Measurements from ENCODE around the gene SERINC5. TPM values are rescaled to one million over a fixed set of nuclear protein-coding genes. Genes with fewer than 3 reads are reported as not detected.

SERINC5 gene
- total RNA-seq, 4 donors from 2014 or later = 6.5 to 9.3 (median 8.8) TPM

DNA sequence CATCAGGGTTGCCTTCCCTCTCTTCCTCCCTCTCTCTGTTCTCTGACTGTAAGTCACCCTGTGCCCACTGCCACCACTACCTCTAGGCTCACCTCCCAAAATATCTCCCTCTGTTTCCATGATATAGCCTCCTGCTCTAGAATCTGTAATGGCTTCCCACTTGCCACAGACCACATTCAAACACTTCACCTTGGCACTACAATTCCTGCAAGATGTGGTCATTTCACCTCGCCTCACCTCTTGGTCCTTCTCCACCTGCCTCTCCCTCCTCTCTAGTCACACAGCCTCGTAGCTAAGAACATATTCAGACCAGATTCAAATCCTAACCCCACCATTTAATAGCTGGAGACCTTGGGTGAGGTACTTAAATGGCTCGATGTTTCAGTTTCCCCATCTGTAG is 56.9 kb downstream of the SERINC5 start:
- TF ChIP-seq POLR2A (IDR thresholded peaks at IDR 0.05) (no peak), EP300 (IDR thresholded peaks at IDR 0.05) (no peak), POLR2AphosphoS5 (IDR thresholded peaks at IDR 0.05) (no peak)
- TF ChIP-seq, protein P1, sequence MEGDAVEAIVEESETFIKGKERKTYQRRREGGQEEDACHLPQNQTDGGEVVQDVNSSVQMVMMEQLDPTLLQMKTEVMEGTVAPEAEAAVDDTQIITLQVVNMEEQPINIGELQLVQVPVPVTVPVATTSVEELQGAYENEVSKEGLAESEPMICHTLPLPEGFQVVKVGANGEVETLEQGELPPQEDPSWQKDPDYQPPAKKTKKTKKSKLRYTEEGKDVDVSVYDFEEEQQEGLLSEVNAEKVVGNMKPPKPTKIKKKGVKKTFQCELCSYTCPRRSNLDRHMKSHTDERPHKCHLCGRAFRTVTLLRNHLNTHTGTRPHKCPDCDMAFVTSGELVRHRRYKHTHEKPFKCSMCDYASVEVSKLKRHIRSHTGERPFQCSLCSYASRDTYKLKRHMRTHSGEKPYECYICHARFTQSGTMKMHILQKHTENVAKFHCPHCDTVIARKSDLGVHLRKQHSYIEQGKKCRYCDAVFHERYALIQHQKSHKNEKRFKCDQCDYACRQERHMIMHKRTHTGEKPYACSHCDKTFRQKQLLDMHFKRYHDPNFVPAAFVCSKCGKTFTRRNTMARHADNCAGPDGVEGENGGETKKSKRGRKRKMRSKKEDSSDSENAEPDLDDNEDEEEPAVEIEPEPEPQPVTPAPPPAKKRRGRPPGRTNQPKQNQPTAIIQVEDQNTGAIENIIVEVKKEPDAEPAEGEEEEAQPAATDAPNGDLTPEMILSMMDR (IDR thresholded peaks at IDR 0.05) = no peak
- H3K9me3 ChIP-seq = no peaks in the 10 kb centered on the region
- 89 to 90% methylated on average over 2 to 3 of the region's 3 CpGs for WGBS, 2 donors (ENCODE audit: low coverage in 1 of 2)
- H3K4me3 ChIP-seq = no peak overlapping the region
- no peaks in the 10 kb centered on the region for H3K27me3 ChIP-seq
- H3K27ac ChIP-seq = peak overlapping the region in 3 of 4 donors; percentile 22 to 27 (median 25)
- no peak for ATAC-seq
- H3K36me3 ChIP-seq = peaks cover 0 to 24% of the 10 kb centered on the region in 2 donors
- H3K4me1 ChIP-seq = peaks cover 2 to 23% (median 18%) of the 10 kb centered on the region in 3 donors

DNA sequence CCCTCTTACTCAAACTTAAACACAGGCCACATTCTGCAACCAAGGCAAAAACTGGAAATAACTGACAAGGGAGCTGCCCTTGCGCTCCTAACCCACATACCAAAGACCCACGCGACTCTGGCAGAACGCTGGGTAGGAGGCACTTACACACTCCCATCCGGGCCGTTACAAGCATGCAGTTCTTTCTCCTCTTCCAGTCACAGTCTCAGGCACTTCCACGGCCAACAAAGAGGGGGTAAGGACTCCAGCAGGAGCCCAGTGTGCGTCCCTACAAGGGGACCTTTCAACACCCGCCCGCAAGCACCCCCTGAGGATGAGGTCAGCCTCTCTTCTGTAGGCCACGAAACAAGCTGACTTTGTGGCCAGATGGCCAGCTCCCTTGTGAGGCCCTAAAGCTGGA is 57.4 kb downstream of the SERINC5 start:
- Histone ChIP-seq H3K27me3 (no peaks in the 10 kb centered on the region), H3K36me3 (peaks cover 0 to 24% of the 10 kb centered on the region in 2 donors), H3K27ac (peak overlapping the region in 3 of 4 donors; percentile 22 to 27 (median 25)), H3K4me3 (no peak overlapping the region), H3K9me3 (no peaks in the 10 kb centered on the region), H3K4me1 (peaks cover 6 to 29% (median 23%) of the 10 kb centered on the region in 3 donors)
- TF ChIP-seq EP300 (IDR thresholded peaks at IDR 0.05) = no peak
- no peak for TF ChIP-seq POLR2AphosphoS5 (IDR thresholded peaks at IDR 0.05)
- TF ChIP-seq, protein P1 (IDR thresholded peaks at IDR 0.05) = no peak
- no peak for TF ChIP-seq POLR2A (IDR thresholded peaks at IDR 0.05)
- 69 to 70% methylated on average over 2 to 5 of the region's 11 CpGs for WGBS, 2 donors (ENCODE audit: low coverage in 1 of 2)
- ATAC-seq = peak; percentile 36

GRCh38 chr5:80195837-80196400 is 59.9 kb downstream of the SERINC5 start:
- peaks cover 0 to 7% of the 10 kb centered on the region in 2 donors for H3K36me3 ChIP-seq
- peaks cover 10 to 53% (median 36%) of the 10 kb centered on the region in 3 donors for H3K4me1 ChIP-seq
- no peak overlapping the region for H3K4me3 ChIP-seq
- TF ChIP-seq POLR2A (IDR thresholded peaks at IDR 0.05) = no peak
- TF ChIP-seq, protein P1 (IDR thresholded peaks at IDR 0.05) = no peak
- TF ChIP-seq POLR2AphosphoS5 (IDR thresholded peaks at IDR 0.05) = no peak
- no peak for TF ChIP-seq EP300 (IDR thresholded peaks at IDR 0.05)
- no peak overlapping the region for H3K27ac ChIP-seq
- 67 to 76% methylated on average over 2 to 6 of the region's 6 CpGs for WGBS, 2 donors (ENCODE audit: low coverage in 1 of 2)
- no peaks in the 10 kb centered on the region for H3K9me3 ChIP-seq
- H3K27me3 ChIP-seq = no peaks in the 10 kb centered on the region
- ATAC-seq = no peak

DNA sequence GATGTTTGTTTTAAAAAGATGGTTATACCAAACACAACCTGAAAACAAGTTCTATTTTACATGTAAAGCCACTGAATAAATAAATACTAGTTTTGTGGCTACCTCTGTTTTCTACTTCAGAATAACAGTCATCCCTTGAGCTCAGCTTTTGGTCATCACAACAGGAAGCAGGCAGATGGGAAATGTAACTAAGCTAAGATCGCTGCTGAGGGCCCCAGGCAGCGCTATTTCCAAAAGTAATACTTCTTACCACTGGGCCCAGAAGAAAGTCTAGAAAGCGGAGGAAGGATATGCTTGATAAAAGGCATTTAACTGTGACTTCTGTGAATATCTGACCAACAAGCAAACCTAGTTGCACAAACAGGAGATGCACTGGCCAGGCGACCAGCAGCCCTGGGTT is 61.4 kb downstream of the SERINC5 start:
- H3K27ac ChIP-seq = peak overlapping the region in 3 of 4 donors; percentile 69 to 76 (median 72)
- ATAC-seq = no peak
- peaks cover 0 to 4% of the 10 kb centered on the region in 2 donors for H3K36me3 ChIP-seq
- H3K4me3 ChIP-seq = no peak overlapping the region
- no peaks in the 10 kb centered on the region for H3K27me3 ChIP-seq
- H3K9me3 ChIP-seq = no peaks in the 10 kb centered on the region
- H3K4me1 ChIP-seq = peaks cover 10 to 53% (median 36%) of the 10 kb centered on the region in 3 donors
- no peak for TF ChIP-seq POLR2AphosphoS5 (IDR thresholded peaks at IDR 0.05)
- TF ChIP-seq EP300 (IDR thresholded peaks at IDR 0.05) = no peak
- TF ChIP-seq POLR2A (IDR thresholded peaks at IDR 0.05) = no peak
- WGBS, 2 donors (ENCODE audit: low coverage in 1 of 2) = 74% methylated on average over 4 of the region's 4 CpGs; no CpG with 5 or more reads in 1 of the 2 donors

DNA sequence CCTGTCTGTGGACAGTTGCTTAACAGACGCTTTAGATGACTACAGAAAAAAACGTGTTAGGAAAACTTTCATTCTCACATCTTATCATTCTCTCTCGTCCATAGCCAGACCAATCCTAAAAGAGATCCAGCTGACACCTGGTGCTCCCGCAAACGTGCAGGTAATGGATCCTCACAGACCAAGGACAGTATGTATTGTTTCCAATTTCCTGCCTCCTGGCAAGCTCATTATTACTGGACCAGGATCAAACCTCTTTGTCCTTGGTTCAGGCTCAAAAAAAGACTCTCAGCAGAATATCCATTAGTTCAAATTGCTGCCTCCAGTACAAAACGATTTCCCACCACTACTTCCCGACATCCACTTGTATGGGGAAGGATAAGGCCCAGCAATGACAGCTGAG is 62.4 kb downstream of the SERINC5 start:
- H3K9me3 ChIP-seq = no peaks in the 10 kb centered on the region
- H3K27ac ChIP-seq = peak overlapping the region; percentile 54 to 76 (median 70)
- peaks cover 0 to 1% of the 10 kb centered on the region in 2 donors for H3K36me3 ChIP-seq
- no peak for ATAC-seq
- WGBS, 2 donors (ENCODE audit: low coverage in 1 of 2) = 13 to 16% methylated on average over 5 to 7 of the region's 7 CpGs
- TF ChIP-seq EP300 (IDR thresholded peaks at IDR 0.05) = no peak
- H3K4me3 ChIP-seq = no peak overlapping the region
- H3K4me1 ChIP-seq = peaks cover 10 to 53% (median 36%) of the 10 kb centered on the region in 3 donors
- no peaks in the 10 kb centered on the region for H3K27me3 ChIP-seq

All from gastroesophageal sphincter (tissue), 4 donors.